Measurements from ENCODE around the gene CHAF1A.

The CHAF1A gene

DNA sequence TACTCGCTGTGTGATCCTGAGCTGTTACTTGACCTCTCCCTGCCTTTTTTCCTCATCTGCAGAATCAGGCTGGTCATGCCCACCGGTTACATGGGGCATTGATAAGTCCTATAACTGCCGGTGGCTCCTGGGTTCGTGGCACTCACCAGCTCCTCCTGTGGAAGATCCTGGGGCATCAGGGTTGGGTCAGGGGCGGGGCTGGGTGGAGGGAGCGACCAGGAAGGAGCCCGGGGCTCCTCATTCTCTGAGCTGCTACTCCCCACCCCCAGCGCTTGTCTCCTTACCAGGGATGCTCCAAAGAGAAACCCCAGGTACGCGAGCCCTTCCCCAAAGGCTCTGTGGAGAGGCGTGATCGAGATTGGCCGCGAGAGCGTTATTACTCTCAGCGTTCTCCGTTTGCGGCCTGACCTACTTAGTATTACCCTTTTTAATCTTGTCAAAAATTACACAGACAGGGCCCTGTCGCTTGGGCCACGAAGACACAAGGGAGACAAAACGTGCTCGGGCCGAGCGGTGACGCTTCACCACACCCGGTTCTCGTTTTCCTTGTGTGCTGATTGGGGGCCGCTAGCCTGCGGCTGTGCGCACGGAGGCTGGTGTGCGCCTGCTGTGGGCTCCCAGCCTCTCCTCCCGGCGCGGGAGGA lies 80.4 kb downstream of the CHAF1A start:
- TF ChIP-seq, protein P1, sequence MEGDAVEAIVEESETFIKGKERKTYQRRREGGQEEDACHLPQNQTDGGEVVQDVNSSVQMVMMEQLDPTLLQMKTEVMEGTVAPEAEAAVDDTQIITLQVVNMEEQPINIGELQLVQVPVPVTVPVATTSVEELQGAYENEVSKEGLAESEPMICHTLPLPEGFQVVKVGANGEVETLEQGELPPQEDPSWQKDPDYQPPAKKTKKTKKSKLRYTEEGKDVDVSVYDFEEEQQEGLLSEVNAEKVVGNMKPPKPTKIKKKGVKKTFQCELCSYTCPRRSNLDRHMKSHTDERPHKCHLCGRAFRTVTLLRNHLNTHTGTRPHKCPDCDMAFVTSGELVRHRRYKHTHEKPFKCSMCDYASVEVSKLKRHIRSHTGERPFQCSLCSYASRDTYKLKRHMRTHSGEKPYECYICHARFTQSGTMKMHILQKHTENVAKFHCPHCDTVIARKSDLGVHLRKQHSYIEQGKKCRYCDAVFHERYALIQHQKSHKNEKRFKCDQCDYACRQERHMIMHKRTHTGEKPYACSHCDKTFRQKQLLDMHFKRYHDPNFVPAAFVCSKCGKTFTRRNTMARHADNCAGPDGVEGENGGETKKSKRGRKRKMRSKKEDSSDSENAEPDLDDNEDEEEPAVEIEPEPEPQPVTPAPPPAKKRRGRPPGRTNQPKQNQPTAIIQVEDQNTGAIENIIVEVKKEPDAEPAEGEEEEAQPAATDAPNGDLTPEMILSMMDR (IDR thresholded peaks at IDR 0.05), result no peak

DNA sequence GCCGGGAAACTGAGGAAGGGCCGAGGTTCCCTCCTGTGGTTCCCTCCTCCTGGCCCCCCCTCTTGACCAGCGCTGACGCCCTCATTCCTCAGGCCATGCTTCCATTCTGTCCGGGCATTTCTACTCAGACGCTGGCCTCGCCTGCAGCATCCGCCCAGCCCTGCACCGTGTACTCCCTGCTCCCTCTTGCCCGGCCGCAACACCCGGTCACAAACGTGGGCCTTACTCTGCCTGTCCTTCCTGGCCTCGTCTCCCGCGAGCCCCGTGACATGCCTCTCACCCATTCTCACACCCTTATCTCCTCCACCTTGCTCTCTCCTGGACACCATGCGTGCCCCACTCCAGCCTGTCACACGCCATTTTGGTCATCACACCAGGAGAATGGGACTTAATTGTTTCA lies 80.9 kb downstream of the CHAF1A start:
- TF ChIP-seq, protein P1 (IDR thresholded peaks at IDR 0.05), result no peak

DNA sequence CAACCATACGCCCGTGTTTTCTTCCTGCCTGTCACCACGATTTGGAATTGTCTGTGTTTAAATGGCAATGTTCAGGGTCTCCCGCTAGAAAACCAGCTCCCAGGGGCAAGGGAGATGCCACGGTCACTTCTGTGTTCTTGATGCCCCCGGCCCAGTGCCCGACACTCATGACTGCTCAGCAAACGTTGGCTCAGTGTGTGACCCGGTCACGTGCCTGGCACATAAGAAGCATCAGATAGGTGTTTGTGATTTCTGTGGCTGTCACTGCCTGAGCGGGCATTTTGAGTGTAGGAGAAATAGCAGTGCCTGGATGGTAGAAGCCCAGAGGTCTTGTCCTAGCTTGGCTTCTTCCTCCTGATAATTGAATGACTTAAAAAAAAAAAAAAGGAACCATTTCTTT lies 85.1 kb downstream of the CHAF1A start:
- TF ChIP-seq, protein P1 (IDR thresholded peaks at IDR 0.05), result no peak

DNA sequence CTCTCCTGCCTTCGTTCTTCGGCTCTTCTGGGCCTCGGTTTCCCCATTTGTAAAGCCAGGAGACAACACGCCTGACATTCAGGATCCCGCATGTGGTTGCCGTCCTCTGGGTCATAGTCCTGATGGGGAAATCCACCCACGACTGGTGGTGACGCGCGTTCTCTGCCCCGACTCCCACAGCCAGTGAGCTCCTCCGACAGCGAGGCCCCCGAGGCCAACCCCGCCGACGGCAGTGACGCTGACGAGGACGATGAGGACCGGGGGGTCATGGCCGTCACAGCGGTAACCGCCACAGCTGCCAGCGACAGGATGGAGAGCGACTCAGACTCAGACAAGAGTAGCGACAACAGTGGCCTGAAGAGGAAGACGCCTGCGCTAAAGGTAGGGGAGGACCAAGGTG lies 86.1 kb downstream of the CHAF1A start:
- TF ChIP-seq, protein P1 (IDR thresholded peaks at IDR 0.05), result no peak

DNA sequence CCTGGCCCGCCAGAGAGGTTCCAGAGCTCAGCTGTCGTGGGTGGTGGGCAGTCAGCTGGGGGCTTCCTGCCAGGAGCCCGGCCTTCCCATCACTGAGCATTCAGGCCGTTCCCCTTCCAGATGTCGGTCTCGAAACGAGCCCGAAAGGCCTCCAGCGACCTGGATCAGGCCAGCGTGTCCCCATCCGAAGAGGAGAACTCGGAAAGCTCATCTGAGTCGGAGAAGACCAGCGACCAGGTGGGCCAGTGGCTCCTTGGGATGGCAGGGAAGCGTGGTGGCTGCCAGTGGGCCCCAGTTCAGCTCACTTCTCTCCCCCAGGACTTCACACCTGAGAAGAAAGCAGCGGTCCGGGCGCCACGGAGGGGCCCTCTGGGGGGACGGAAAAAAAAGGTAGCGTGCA lies 89.0 kb downstream of the CHAF1A start:
- TF ChIP-seq, protein P1 (IDR thresholded peaks at IDR 0.05), result no peak

DNA sequence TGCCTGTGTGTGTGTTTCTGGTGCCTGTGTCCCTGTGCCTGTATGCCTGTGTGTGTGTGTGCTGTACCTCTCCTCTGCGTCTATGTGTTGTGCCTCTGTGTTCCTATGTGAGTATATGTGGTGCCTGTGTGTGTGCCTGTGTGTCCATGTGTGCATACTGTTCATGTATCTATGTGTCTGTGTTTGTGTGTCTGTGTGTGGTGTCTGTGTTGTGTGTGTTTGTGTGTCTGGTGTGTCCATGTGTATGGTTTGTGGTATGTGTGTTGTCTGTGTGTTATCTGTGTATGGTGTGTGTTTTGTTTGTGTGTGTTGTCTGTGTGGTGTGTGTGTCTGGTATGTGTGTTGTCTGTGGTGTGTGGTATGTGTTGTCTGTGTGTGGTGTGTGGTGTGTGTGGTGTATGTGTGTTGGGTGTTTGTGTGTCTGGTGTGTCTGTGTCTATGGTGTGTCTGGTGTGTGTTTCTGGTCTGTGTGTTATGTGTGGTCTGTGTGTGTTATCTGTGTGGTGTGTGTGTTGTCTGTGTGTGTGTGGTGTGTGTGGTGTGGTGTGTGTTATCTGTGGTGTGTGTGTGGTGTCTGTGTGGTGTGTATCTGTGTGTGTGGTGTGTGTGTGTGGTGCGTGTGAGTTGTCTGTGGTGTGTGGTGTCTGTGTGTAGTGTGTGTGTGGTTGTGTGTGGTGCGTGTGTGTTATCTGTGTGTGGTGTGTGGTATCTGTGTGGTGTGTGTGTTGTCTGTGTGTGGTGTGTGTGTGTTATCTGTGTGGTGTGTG lies 90.1 kb downstream of the CHAF1A start:
- TF ChIP-seq, protein P1 (IDR thresholded peaks at IDR 0.05), result no peak

Measured in LNCAP (cell line).